ENCODE data around the gene CNOT2.
A peak's percentile ranks its signal among the peaks of the same experiment; 100 is the strongest.

CNOT2 gene

DNA sequence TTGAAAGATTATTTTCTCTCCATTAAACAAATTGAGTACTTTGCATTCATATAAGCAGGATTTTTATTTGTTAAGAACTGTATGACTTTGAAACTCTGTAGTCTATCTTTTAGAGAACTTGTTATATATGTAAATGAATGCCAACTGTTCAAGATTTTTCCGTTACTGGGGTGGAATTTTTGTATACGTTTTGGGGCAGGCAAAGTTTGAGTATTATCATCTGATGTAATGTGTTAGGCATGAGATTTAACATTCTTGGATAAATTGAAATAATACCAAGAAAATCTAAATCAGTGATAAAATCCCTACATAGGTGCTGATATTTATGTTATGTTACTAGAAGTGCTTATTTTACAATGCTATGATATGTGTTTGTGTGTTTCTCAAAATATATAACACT, 8.4 kb downstream of the CNOT2 start:
- no peak for DNase-seq (ENCODE audit: low read depth in 2 of 2)

DNA sequence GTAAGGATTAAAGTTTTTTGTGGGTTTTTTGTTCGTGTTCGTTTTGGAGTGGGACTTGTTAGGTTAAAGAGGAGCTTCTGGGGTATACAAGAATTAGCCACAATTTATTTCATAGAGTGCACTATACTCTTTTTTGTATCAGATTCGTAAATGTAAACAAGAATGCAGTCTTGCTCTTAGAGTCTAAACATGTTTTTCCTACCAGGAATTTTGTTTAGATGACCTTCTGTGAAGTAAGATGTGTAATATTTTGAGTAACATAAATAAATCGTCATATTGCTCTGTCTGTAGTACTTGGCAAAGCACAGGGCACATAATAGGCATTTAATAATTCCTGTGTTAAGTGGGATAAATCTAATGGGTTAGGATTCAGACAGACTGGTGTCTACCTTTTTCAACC, 9.6 kb downstream of the CNOT2 start:
- DNase-seq (ENCODE audit: low read depth in 2 of 2) = no peak

DNA sequence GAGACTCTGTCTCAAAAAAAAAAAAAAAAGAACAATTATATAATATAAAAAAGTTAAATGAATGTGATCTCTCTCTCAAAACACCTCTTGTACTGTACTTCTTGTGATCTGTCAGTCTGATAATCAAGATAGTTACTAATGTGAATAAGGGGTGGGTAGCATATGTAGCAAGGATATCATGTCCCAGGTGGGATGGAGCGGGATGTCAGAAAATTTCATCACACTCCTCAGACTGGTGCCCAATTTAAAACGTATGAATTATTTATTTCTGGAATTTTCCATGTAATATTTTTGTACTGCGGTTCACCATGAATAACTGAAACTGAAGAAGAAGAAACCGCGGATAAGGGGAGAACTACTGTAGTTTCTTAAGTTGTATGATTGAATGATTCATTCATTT, 11.0 kb downstream of the CNOT2 start:
- DNase-seq (ENCODE audit: low read depth in 2 of 2) = no peak

DNA sequence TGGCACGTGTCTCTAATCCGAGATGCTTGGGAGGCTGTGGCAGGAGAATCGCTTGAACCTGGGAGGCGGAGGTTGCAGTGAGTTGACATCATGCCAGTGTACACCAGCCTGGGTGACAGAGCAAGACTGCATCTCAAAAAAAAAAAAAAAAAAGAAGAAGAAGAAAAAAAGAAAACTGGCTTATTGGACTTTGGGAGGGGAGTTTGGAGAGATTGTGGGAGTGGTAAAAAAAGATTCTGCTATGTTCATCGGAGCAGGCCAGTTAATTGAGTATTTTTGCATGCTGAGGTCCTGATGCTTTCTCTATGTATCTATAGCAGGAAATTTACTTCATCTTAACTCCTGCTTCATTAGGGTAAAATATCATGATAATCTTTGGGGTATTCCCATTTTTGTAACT, 11.6 kb downstream of the CNOT2 start:
- no peak for DNase-seq (ENCODE audit: low read depth in 2 of 2)

DNA sequence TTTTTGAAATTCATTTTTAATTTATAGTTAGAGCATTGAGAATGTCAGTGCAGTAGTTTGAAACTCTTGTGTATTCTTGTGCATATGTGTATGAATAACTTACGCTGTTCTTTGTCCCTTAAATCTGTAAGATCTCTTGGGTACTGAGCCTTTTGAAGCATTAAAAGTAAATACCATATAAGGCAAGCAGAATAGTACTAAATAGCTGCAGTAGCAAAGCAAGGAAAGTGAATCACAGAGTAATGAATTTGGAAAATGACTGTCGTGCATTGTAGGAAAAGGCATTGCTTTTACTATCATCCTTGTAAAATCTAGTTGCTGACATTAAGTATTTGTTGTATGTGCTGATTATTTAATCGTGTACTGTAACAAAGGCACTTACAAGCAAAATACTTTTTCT, 12.1 kb downstream of the CNOT2 start:
- DNase-seq (ENCODE audit: low read depth in 2 of 2) = no peak

DNA sequence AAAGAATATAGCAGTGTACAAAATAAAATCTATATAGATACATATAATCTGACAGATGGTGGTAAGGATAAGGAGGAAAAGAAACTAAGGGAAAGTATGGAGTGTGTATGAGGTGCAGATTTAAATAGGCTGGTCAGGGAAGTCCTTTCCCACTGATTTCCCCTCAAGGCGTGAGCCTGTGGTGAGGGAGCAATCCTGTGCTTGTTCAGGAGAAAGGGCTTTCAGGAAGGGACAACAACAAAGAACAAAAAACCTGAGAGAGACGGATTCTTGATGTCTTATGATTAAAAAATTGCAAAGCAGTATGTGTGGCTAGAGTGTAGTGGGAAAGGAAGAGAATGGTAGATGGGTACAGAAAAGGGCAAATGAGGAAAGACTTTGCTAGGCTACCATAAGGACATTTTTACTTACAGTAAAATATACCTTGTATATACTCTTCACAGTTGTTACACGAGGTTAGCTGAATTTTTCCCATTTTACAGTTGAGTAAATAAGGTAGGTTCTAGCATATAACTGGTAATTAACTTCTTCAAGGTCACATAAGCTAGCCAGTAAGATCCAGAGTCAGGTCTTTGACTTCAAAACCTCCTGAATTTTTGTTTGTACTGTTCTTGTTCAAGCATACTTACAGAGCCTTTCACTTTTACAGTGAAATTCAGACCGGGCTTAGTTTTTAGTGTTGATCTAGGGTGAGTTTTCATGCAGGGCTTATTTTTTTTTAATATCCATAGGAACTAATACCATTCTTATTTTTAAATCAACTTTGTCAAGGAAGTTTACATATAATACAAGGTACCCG, 15.6 kb downstream of the CNOT2 start:
- DNase-seq (ENCODE audit: low read depth in 2 of 2) = no peak

DNA sequence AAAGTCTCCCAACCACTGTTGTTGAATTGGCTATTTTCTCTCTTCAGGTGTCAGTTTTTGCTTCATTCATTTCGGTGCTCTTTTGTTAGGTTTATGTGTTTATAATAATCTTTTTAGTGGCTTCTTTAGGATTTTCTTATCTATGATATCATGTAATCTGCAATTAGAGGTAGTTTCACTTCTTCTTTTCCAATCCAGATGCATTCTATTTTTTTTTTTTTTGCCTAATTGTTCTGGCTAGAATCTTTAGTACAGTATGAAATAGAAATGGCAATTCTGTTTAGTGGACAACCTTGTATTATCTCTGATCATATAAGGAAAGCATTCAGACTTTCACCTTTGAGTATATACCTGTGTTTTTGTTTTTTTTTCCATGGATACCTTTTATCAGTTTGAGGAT, 17.4 kb downstream of the CNOT2 start:
- no peak for DNase-seq (ENCODE audit: low read depth in 2 of 2)

DNA sequence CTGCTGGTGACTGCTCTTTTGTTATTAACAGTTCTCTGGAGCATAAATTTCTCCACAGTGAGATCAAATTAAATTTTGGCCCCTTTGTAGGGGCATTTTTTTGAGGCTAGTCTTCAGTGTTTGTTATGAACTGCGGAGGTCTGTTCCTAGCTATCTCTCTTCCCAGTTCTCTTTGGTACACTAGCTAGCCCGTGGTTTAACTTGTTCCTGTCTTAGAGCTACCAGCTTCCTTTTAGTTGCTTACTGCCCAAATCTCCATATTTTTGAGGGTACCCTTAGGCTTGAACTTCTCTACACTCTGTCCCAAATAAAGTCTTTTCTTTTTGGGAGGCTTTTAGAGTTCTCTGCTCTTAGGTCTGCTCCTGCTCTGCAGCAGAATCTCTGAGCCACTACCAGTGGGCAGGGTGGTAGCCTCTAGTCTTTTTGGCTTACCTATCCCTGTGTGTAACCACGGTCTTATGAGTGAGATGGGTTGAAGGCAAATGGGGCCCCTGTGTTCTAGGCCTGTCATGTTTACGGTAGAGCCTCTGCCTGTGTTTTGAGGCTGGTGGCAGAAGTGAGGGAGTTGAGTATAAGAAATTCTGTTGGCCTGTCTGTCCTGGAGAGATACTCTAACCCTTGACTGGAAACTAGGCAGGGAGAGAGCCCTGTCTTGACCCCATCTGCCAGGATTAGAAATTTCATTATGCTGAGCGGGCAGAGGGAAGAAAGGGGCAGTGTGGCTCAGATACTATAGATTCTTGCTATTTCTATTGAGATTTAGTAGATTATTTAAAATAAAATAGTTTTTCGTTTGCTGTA, 21.0 kb downstream of the CNOT2 start:
- no peak for DNase-seq (ENCODE audit: low read depth in 2 of 2)

DNA sequence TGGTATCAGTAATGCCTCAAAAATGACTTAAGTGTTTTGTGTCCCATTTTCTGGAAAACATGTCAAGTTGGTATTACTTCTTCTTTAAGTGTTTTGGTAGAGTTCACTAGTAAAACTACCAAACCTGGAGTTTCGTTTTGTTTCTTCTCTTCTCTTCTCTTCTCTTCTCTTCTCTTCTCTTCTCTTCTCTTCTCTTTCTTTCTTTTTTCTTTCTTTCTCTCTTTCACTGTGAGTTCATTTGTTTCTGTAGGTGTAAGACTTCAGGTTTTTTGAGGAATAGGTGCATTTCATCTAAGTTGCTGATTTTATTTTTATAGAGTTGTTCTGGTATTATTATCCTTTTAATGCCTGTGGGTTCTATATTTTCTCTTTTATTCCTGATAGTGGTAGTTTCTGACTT, 21.9 kb downstream of the CNOT2 start:
- DNase-seq (ENCODE audit: low read depth in 2 of 2) = no peak

DNA sequence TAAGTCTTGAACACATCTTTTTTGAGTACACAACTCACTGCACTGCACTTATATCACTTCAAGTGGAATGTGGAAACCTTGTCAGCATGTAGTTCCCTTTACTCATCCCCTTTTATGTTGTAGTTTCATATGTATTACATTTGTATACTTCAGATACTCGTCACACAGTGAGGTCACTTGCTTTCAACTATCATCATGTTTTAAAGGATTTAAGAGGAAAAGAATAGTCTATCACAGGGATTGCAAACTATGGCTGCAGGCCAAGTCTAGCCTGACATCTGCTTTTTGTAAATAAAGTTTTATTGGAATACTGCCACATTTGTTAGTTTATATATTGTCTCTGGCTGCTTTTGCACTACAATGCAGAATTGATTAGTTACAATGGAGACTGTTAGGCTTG, 24.3 kb downstream of the CNOT2 start:
- no peak for DNase-seq (ENCODE audit: low read depth in 2 of 2)

DNA sequence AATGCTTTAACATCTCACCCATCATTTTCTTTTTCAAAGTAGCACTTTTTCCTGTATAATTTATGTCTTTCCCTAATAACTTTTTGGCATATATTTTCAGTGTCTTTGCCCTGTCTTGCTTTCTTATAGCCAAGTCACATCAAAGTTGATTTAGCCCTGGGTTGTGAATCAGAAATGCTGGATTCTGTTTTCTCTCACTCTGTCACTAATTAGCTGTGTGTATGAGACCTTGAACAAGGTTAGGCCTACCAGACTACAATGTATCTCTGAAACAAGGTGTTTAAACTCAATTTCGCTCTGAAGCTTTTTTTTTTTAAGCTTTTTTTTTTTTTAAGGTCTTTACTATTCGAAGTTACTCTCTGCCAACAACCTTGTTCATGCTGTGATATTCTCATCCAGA, 25.7 kb downstream of the CNOT2 start:
- DNase-seq (ENCODE audit: low read depth in 2 of 2) = no peak

DNA sequence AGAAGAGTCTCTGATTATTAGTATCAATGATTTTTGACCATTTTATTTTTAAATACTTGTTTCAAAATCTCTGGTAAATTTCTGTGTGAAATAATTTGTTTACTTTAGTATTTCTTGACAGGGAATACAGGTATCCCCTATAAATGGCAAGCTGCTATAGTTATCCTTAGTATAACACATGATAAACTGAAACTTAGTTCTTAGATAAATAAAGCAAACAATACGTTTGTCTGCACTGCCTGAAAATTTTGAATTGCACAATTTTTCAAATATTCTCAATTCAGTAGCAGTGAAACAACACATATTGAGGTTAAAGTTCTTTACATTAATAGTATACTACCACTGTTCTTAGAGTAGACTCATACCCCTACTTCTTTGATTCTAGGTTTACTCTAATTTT, 26.9 kb downstream of the CNOT2 start:
- no peak for DNase-seq (ENCODE audit: low read depth in 2 of 2)

DNA sequence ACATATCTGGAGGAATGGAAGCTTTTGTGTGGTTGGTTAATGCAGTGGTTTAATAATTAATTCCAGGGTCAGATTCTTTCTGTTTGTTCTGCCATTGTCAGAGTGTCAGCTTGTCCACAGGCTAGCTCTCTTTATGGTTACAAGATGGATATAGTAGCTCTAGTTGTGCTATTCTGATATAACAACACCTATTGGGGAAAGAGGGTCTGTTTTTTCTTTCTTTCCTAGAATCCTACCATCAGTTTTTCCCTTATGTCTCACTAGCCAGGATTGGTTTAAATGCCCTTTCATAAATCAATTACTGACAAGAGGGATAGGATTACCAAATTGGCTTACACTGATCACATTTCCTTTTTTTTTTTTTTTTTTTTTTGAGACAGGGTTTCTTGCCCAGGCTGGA, 27.8 kb downstream of the CNOT2 start:
- no peak for DNase-seq (ENCODE audit: low read depth in 2 of 2)

DNA sequence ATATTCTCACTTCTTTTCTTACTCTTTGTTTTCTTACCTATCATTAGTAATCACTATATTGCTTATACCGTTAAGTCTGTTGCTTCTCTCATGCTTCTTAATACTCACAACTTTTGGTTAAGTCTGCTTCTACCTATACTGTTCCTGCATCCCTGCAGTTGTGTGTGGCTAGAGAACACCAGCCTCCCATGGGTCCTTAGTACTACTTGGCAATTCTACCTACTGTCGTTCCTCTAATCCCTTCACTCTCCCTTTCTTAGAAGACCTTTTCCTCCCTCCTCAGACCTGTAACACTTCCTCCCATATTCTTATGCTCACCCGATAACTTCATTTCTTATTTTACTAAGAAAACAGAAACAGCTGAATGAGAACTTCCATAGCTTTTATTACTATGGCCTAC, 29.3 kb downstream of the CNOT2 start:
- DNase-seq (ENCODE audit: low read depth in 2 of 2) = no peak

DNA sequence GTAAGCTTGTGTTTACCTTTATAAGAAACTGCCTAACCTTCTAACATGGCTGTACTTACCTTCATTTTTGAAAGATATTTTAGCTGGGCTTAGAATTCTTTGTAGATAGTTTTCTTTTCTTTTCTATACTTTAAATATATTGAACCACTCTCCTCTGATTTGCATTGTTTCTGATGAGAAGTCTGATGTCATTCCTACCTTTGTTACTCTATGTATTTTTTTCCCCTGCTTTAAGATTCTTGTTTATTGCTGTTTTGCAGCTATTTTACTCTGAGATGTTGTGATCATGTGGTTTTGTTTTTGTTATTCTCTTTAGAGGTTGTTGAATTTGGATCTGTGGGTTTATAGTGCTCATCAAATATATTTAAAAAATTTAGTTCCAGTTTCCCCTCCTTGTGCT, 31.8 kb downstream of the CNOT2 start:
- DNase-seq (ENCODE audit: low read depth in 2 of 2) = no peak

DNA sequence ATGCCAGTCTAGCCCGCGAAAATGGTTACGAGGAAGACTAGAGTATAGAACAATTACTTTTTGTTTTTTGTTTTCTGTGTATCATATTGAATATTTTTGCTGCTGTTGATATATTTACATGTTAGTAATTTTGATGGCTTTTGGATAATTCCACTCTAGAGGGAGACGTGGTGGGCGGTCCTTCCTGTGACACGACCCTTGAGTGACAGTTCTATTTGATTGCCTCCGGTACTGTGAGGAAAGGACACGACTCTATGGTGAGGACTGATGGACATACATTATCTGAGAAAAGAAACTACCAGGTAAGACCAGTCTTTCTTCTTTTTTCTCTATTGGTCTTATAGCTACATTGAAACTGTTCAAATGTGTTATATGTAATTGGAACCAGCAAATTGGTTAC, 34.7 kb downstream of the CNOT2 start:
- no peak for DNase-seq (ENCODE audit: low read depth in 2 of 2)

DNA sequence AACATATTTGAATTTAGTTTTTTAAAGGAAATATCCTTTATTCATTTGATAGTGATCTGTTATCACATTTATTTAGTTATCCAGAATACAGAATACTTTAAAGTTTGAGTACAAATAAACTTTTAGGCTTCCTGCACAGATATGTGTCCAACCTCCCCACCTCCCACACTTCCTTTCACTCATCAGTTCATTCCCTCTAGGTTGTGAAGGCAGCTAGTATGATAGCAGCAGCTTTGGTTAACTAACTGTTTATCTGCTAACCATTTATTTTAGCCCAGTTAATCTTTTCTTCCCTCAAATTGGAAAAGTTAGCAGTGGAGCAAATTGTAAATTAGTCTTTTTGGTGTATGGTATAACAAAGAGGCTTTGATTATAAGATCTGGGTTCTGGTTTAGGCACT, 35.7 kb downstream of the CNOT2 start:
- no peak for DNase-seq (ENCODE audit: low read depth in 2 of 2)

DNA sequence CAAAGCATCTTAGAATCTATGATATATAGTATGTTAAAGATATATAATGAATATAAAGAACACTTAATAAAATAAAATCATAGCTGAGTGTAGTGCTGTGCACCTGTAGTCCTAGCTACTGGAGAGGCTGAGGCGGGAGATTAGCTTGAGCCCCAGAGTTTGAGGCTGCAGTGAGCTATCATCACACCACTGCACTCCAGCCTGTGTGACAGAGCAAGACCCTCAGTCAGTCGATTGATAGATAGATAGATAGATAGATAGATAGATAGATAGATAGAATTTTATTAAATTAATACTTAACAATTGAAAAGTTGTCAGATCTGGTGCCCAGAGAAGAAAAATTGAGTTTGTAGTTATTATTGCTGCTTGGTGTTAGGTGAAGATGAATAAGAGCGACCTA, 40.0 kb downstream of the CNOT2 start:
- DNase-seq (ENCODE audit: low read depth in 2 of 2) = no peak

DNA sequence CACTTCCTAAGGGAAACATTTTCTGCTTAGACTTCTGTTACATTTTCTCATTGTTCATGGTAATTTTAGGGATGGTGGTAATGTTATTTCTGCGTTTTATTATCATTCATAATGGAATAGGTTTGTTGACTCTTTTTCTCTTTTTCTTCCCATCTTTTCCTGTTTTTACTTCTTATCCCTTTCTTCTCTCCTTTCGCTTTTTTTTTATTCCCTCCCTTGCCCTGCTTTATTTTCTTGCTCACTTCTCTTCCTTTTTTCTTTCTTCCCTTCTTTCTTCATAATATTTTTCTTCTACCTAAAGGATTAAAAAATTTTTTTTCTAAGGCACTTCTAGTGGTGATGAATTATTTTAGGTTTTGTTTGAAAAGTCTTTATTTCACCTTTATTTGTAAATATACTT, 45.6 kb downstream of the CNOT2 start:
- DNase-seq (ENCODE audit: low read depth in 2 of 2) = no peak

DNA sequence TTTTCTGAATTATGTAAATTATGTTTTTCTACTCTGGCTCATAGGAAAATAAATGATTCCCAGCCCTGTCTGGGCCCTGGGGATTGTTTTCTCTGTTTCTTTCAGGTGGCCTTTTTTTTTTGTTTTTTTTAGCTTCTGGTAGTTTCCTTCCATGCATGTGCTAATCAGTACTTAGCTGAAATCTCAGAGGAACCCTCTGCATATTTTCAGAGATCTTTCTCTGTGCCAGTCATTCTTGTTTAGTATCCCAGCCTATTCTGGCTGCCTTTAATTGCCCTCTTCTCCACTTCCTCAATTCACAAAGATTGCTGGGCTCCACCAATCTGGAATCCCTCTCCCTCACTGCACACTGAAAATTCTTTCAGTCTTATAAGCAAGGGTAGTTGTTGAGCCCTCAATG, 46.9 kb downstream of the CNOT2 start:
- DNase-seq (ENCODE audit: low read depth in 2 of 2) = no peak

DNA sequence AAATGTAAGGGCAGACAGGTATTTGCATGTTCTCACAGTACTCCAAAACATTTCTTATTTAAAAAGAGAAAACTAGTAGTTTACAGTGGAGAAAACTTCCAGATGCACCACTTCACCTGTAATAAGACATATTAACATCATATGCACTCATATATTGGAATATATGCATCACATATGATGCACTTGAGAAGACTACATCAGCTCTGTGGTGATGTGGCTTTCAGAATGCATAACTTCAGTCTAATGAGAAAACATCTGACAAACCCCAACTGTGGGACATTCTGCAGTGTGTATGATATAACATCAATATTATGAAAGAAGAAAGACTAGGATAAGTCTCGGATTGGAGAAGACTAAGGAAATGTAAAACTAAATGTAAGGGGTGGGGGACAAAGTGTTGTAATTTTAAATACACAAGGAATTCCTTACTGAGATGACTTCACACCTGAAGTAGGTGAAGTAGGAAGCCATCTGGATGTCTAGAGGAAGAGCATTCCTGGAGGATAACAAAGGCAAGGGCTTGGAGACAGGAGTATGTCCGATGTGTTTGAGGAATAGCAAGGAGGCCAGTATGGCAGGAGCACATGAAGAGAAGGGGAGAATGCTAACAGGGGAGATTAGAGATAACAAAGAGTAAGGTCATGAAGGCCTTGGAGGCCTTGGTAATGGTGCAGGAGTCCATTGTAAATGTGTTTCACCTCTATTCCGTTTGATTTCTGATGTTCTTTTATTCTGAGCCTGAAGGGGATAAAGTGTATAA, 49.0 kb downstream of the CNOT2 start:
- DNase-seq (ENCODE audit: low read depth in 2 of 2) = no peak

DNA sequence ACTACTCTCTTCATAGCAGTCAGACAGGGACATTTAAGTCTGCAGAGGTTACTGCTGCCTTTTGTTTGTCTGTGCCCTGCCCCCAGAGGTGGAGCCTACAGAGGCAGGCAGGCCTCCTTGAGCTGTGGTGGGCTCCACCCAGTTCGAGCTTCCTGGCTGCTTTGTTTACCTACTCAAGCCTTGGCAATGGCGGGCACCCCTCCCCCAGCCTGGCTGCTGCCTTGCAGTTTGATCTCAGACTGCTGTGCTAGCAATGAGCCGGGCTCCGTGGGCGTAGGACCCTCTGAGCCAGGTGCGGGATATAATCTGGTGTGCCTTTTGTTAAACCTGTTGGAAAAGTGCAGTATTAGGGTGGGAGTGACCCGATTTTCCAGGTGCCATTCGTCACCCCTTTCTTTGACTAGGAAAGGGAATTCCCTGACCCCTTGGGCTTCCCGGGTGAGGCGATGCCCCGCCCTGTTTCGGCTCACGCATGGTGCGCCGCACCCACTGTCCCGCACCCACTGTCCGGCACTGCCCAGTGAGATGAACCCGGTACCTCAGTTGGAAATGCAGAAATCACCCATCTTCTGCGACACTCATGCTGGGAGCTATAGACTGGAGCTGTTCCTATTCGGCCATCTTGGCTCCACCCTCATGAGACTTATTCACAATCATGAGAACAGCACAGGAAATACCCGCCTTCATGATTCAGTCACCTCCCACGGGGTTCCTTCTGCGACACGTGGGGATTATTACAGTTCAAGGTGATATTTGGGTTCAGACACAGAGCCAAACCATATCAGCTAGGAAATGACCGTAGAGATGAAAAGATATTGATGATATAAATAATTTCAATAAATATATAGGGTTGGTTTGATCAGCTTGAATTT, 61.7 kb downstream of the CNOT2 start:
- DNase-seq (ENCODE audit: low read depth in 2 of 2) = peak in 1 of 2 donors; percentile 19

Data from stimulated activated CD8-positive, alpha-beta memory T cell treated with anti-CD3 and anti-CD28 coated beads, Interleukin-2, amount 100 ng/mL, for 48 hours (primary cell).